ENCODE measurements around the gene S100A3.
"Not testable (repeated sequence)": the region's sequence is repeated elsewhere in the genome, so short reads cannot be mapped to it uniquely, and the experiment has no call there.

Gene S100A3

GRCh38 chr1:153548722-153549688 lies at the start of gene S100A3:
TSS of gene S100A3 (minus strand) at chr1:153549258. CDS start at chr1:153548485, 773 bp downstream.
- Histone ChIP-seq H3K4me1 (ENCODE audit: control insufficient read depth, insufficient read depth, low read length) (peaks cover 65% of the 10 kb centered on the region), H3K9ac (ENCODE audit: low read length) (peak within 1 kb of the TSS; percentile 23), H3K27me3 (ENCODE audit: control insufficient read depth, insufficient read depth, low read length) (no peaks in the 10 kb centered on the region), H3K36me3 (ENCODE audit: control insufficient read depth, insufficient read depth, low read length) (no peaks in the 10 kb centered on the region), H3K4me3 (ENCODE audit: low read length) (no peak within 1 kb of the TSS), H3K9me3 (ENCODE audit: control insufficient read depth, low read length) (no peaks in the 10 kb centered on the region)

- Histone ChIP-seq H3K9ac (ENCODE audit: low read length) (no peak overlapping the region), H3K9me3 (ENCODE audit: control insufficient read depth, low read length) (no peaks in the 10 kb centered on the region), H3K36me3 (ENCODE audit: control insufficient read depth, insufficient read depth, low read length) (no peaks in the 10 kb centered on the region), H3K27me3 (ENCODE audit: control insufficient read depth, insufficient read depth, low read length) (no peaks in the 10 kb centered on the region), H3K4me1 (ENCODE audit: control insufficient read depth, insufficient read depth, low read length) (peaks cover 3% of the 10 kb centered on the region), H3K4me3 (ENCODE audit: low read length) (no peak overlapping the region)
Measured at GRCh38 chr1:153598309-153599172, 49.5 kb upstream of the S100A3 start.

GRCh38 chr1:153597206-153597605 lies 48.1 kb upstream of the S100A3 start:
- H3K4me1 ChIP-seq (ENCODE audit: control insufficient read depth, insufficient read depth, low read length) = peaks cover 3% of the 10 kb centered on the region
- no peak overlapping the region for H3K9ac ChIP-seq (ENCODE audit: low read length)
- no peaks in the 10 kb centered on the region for H3K27me3 ChIP-seq (ENCODE audit: control insufficient read depth, insufficient read depth, low read length)
- no peak overlapping the region for H3K4me3 ChIP-seq (ENCODE audit: low read length)
- no peaks in the 10 kb centered on the region for H3K36me3 ChIP-seq (ENCODE audit: control insufficient read depth, insufficient read depth, low read length)
- no peaks in the 10 kb centered on the region for H3K9me3 ChIP-seq (ENCODE audit: control insufficient read depth, low read length)

GRCh38 chr1:153592748-153593147 lies 43.7 kb upstream of the S100A3 start:
- Histone ChIP-seq H3K4me3 (ENCODE audit: low read length) (no peak overlapping the region), H3K27me3 (ENCODE audit: control insufficient read depth, insufficient read depth, low read length) (no peaks in the 10 kb centered on the region)

GRCh38 chr1:153588482-153588881 lies 39.4 kb upstream of the S100A3 start:
- Histone ChIP-seq H3K4me1 (ENCODE audit: control insufficient read depth, insufficient read depth, low read length) (no peaks in the 10 kb centered on the region), H3K27me3 (ENCODE audit: control insufficient read depth, insufficient read depth, low read length) (no peaks in the 10 kb centered on the region), H3K9me3 (ENCODE audit: control insufficient read depth, low read length) (no peaks in the 10 kb centered on the region), H3K9ac (ENCODE audit: low read length) (no peak overlapping the region), H3K36me3 (ENCODE audit: control insufficient read depth, insufficient read depth, low read length) (no peaks in the 10 kb centered on the region), H3K4me3 (ENCODE audit: low read length) (no peak overlapping the region)

More at GRCh38 chr1:153592748-153593147, 43.7 kb upstream of the S100A3 start:
- Histone ChIP-seq H3K4me1 (ENCODE audit: control insufficient read depth, insufficient read depth, low read length) (no peaks in the 10 kb centered on the region), H3K36me3 (ENCODE audit: control insufficient read depth, insufficient read depth, low read length) (no peaks in the 10 kb centered on the region), H3K9me3 (ENCODE audit: control insufficient read depth, low read length) (no peaks in the 10 kb centered on the region), H3K9ac (ENCODE audit: low read length) (no peak overlapping the region)

GRCh38 chr1:153588033-153588432 lies 39.0 kb upstream of the S100A3 start:
- not testable (repeated sequence) for H3K9me3 ChIP-seq (ENCODE audit: control insufficient read depth, low read length); H3K4me1 ChIP-seq (ENCODE audit: control insufficient read depth, insufficient read depth, low read length); H3K4me3 ChIP-seq (ENCODE audit: low read length); H3K9ac ChIP-seq (ENCODE audit: low read length); H3K27me3 ChIP-seq (ENCODE audit: control insufficient read depth, insufficient read depth, low read length); H3K36me3 ChIP-seq (ENCODE audit: control insufficient read depth, insufficient read depth, low read length)

GRCh38 chr1:153587314-153587713 lies 38.3 kb upstream of the S100A3 start:
- no peaks in the 10 kb centered on the region for H3K9me3 ChIP-seq (ENCODE audit: control insufficient read depth, low read length)
- no peaks in the 10 kb centered on the region for H3K4me1 ChIP-seq (ENCODE audit: control insufficient read depth, insufficient read depth, low read length)
- H3K27me3 ChIP-seq (ENCODE audit: control insufficient read depth, insufficient read depth, low read length) = no peaks in the 10 kb centered on the region
- no peaks in the 10 kb centered on the region for H3K36me3 ChIP-seq (ENCODE audit: control insufficient read depth, insufficient read depth, low read length)
- no peak overlapping the region for H3K9ac ChIP-seq (ENCODE audit: low read length)
- H3K4me3 ChIP-seq (ENCODE audit: low read length) = no peak overlapping the region

GRCh38 chr1:153586347-153586746 lies 37.3 kb upstream of the S100A3 start:
- Histone ChIP-seq H3K36me3 (ENCODE audit: control insufficient read depth, insufficient read depth, low read length) (no peaks in the 10 kb centered on the region), H3K4me3 (ENCODE audit: low read length) (no peak overlapping the region), H3K9me3 (ENCODE audit: control insufficient read depth, low read length) (no peaks in the 10 kb centered on the region), H3K4me1 (ENCODE audit: control insufficient read depth, insufficient read depth, low read length) (no peaks in the 10 kb centered on the region), H3K9ac (ENCODE audit: low read length) (no peak overlapping the region), H3K27me3 (ENCODE audit: control insufficient read depth, insufficient read depth, low read length) (no peaks in the 10 kb centered on the region)

- H3K9ac ChIP-seq (ENCODE audit: low read length) = no peak overlapping the region
- H3K36me3 ChIP-seq (ENCODE audit: control insufficient read depth, insufficient read depth, low read length) = no peaks in the 10 kb centered on the region
- no peaks in the 10 kb centered on the region for H3K4me1 ChIP-seq (ENCODE audit: control insufficient read depth, insufficient read depth, low read length)
- no peak overlapping the region for H3K4me3 ChIP-seq (ENCODE audit: low read length)
- no peaks in the 10 kb centered on the region for H3K27me3 ChIP-seq (ENCODE audit: control insufficient read depth, insufficient read depth, low read length)
- no peaks in the 10 kb centered on the region for H3K9me3 ChIP-seq (ENCODE audit: control insufficient read depth, low read length)
Measured at GRCh38 chr1:153585006-153585405, 35.9 kb upstream of the S100A3 start.

GRCh38 chr1:153583976-153584375 lies 34.9 kb upstream of the S100A3 start:
- Histone ChIP-seq H3K36me3 (ENCODE audit: control insufficient read depth, insufficient read depth, low read length) (no peaks in the 10 kb centered on the region), H3K27me3 (ENCODE audit: control insufficient read depth, insufficient read depth, low read length) (no peaks in the 10 kb centered on the region), H3K4me1 (ENCODE audit: control insufficient read depth, insufficient read depth, low read length) (no peaks in the 10 kb centered on the region), H3K9me3 (ENCODE audit: control insufficient read depth, low read length) (no peaks in the 10 kb centered on the region), H3K9ac (ENCODE audit: low read length) (no peak overlapping the region), H3K4me3 (ENCODE audit: low read length) (no peak overlapping the region)

- H3K9me3 ChIP-seq (ENCODE audit: control insufficient read depth, low read length); H3K4me3 ChIP-seq (ENCODE audit: low read length); H3K36me3 ChIP-seq (ENCODE audit: control insufficient read depth, insufficient read depth, low read length); H3K27me3 ChIP-seq (ENCODE audit: control insufficient read depth, insufficient read depth, low read length); H3K4me1 ChIP-seq (ENCODE audit: control insufficient read depth, insufficient read depth, low read length); H3K9ac ChIP-seq (ENCODE audit: low read length): not testable (repeated sequence)
Measured at GRCh38 chr1:153583514-153583913, 34.5 kb upstream of the S100A3 start.

- not testable (repeated sequence) for H3K4me1 ChIP-seq (ENCODE audit: control insufficient read depth, insufficient read depth, low read length); H3K27me3 ChIP-seq (ENCODE audit: control insufficient read depth, insufficient read depth, low read length); H3K9ac ChIP-seq (ENCODE audit: low read length); H3K36me3 ChIP-seq (ENCODE audit: control insufficient read depth, insufficient read depth, low read length); H3K9me3 ChIP-seq (ENCODE audit: control insufficient read depth, low read length); H3K4me3 ChIP-seq (ENCODE audit: low read length)
Measured at GRCh38 chr1:153582836-153583235, 33.8 kb upstream of the S100A3 start.

Measured in mucosa of stomach (tissue), 1 donor.